HepG2 (cell line): Measurements from ENCODE around the gene NALCN.

ENCODE experiments used
- ATF4 ChIP-seq, 2 experiments: fragments of 450-650 bp in 1 of 2; sonication (generic) in 1 of 2; formaldehyde crosslinking; IDR thresholded peaks; 2 replicates each; pipeline versions ENCODE4 v1.5.0 to v1.8.0; 2020 to 2022; ENCODE audit warnings: mild to moderate bottlenecking in 1 of 2, missing genetic modification reagents in 1 of 2
- CTCF ChIP-seq: sonication (generic); formaldehyde crosslinking; IDR thresholded peaks from 2 replicates; pipeline ENCODE4 v1.5.0; 2020; ENCODE audit warnings: mild to moderate bottlenecking, missing genetic modification reagents, moderate library complexity
- ERF ChIP-seq: IDR thresholded peaks from 2 replicates; pipeline ENCODE4 v1.6.1; 2018; ENCODE audit warnings: missing biosample characterization, missing genetic modification reagents
- HCFC1 ChIP-seq: fragments of 150-350 bp; IDR thresholded peaks from 2 replicates; pipeline ENCODE4 v1.6.1; 2014; ENCODE audit warnings: low read depth, low read length
- KLF6 ChIP-seq: IDR thresholded peaks from 2 replicates; pipeline ENCODE4 v1.8.0; 2016; ENCODE audit warnings: missing biosample characterization, missing genetic modification reagents
- KMT2B ChIP-seq: IDR thresholded peaks from 2 replicates; pipeline ENCODE4 v1.6.1; 2016; ENCODE audit warnings: missing genetic modification reagents, missing compliant biosample characterization
- PHF20 ChIP-seq: sonication (generic); formaldehyde crosslinking; IDR thresholded peaks from 2 replicates; pipeline ENCODE4 v1.5.0; 2020; ENCODE audit warnings: mild to moderate bottlenecking, missing genetic modification reagents
- POLR2AphosphoS5 ChIP-seq: IDR thresholded peaks from 2 replicates; pipeline ENCODE4 v1.6.1; 2012; ENCODE audit warnings: low read depth, low read length
- RELA ChIP-seq: sonication (generic); formaldehyde crosslinking; IDR thresholded peaks from 2 replicates; pipeline ENCODE4 v1.4.0; 2020; ENCODE audit warnings: missing genetic modification reagents
- TP53 ChIP-seq: sonication (generic); formaldehyde crosslinking; conservative IDR thresholded peaks from 2 replicates; pipeline ENCODE4 v1.4.0; 2020; ENCODE audit warnings: missing genetic modification reagents
- YY1 ChIP-seq: IDR thresholded peaks from 2 replicates; pipeline ENCODE4 v1.6.1; 2011; ENCODE audit warnings: low read length, low read depth, moderate library complexity, mild to moderate bottlenecking; ENCODE audit not compliant: insufficient read depth, insufficient replicate concordance
- ZNF121 ChIP-seq: sonication (generic); formaldehyde crosslinking; IDR thresholded peaks from 2 replicates; pipeline ENCODE4 v1.5.0; 2020; ENCODE audit warnings: mild to moderate bottlenecking, missing genetic modification reagents
- TF ChIP-seq, protein P1 (sequence below): sonication (generic); formaldehyde crosslinking; IDR thresholded peaks from 2 replicates; pipeline ENCODE4 v1.4.0; 2020; ENCODE audit warnings: missing genetic modification reagents

- TF ChIP-seq CTCF (CRISPR knock-in tag), result no peak
- no peak for TF ChIP-seq ERF
- no peak for TF ChIP-seq KLF6 (CRISPR knock-in tag)
- TF ChIP-seq RELA (CRISPR knock-in tag), result no peak
- no peak for TF ChIP-seq POLR2AphosphoS5
- TF ChIP-seq, protein P1, sequence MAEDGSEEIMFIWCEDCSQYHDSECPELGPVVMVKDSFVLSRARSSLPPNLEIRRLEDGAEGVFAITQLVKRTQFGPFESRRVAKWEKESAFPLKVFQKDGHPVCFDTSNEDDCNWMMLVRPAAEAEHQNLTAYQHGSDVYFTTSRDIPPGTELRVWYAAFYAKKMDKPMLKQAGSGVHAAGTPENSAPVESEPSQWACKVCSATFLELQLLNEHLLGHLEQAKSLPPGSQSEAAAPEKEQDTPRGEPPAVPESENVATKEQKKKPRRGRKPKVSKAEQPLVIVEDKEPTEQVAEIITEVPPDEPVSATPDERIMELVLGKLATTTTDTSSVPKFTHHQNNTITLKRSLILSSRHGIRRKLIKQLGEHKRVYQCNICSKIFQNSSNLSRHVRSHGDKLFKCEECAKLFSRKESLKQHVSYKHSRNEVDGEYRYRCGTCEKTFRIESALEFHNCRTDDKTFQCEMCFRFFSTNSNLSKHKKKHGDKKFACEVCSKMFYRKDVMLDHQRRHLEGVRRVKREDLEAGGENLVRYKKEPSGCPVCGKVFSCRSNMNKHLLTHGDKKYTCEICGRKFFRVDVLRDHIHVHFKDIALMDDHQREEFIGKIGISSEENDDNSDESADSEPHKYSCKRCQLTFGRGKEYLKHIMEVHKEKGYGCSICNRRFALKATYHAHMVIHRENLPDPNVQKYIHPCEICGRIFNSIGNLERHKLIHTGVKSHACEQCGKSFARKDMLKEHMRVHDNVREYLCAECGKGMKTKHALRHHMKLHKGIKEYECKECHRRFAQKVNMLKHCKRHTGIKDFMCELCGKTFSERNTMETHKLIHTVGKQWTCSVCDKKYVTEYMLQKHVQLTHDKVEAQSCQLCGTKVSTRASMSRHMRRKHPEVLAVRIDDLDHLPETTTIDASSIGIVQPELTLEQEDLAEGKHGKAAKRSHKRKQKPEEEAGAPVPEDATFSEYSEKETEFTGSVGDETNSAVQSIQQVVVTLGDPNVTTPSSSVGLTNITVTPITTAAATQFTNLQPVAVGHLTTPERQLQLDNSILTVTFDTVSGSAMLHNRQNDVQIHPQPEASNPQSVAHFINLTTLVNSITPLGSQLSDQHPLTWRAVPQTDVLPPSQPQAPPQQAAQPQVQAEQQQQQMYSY (CRISPR knock-in tag), result no peak
- no peak for TF ChIP-seq TP53 (CRISPR knock-in tag)
- no peak for TF ChIP-seq ATF4 (CRISPR knock-in tag; IDR thresholded peaks at IDR 0.05)
- no peak for TF ChIP-seq PHF20 (CRISPR knock-in tag)
- TF ChIP-seq HCFC1, result no peak
- TF ChIP-seq YY1, result no peak
- TF ChIP-seq ZNF121 (CRISPR knock-in tag), result no peak
- no peak for TF ChIP-seq KMT2B (CRISPR knock-in tag)
Observed at GRCh38 chr13:101425156-101425471, 8.8 kb upstream of the NALCN start.
